ENCODE results near the gene KCNJ9. TPM values are rescaled to one million over a fixed set of nuclear protein-coding genes. Genes with fewer than 3 reads are reported as not detected.

The KCNJ9 gene
- total RNA-seq, 1 experiment from 2014 or later: 0.09 TPM

- no peaks in the 10 kb centered on the region for H3K27me3 ChIP-seq (ENCODE audit: insufficient read depth, low read length)
These were observed 17.7 kb downstream of the KCNJ9 start for GRCh38 chr1:160098852-160099561.

More at GRCh38 chr1:160098852-160099561, 17.7 kb downstream of the KCNJ9 start:
- Mint-ChIP-seq H3K27me3 (ENCODE audit: low read depth) (peaks cover 6% of the 10 kb centered on the region), H3K36me3 (ENCODE audit: insufficient read depth in 1 of 3, low read depth in 3 of 3) (peaks cover 0 to 12% (median 8%) of the 10 kb centered on the region in 3 experiments; a peak in 5 of 7 replicates), H3K4me1 (peaks cover 57 to 63% of the 10 kb centered on the region in 2 experiments), H3K27ac (peak overlapping the region in 1 of 3 experiments; percentile 61; a peak in 2 of 7 replicates), H3K9me3 (no peaks in the 10 kb centered on the region), H3K4me3 (peak overlapping the region; percentile 54 to 68)
- Histone ChIP-seq H4K5ac (ENCODE audit: insufficient read length, low read depth, low read length) (no peak overlapping the region), H3K4me1 (ENCODE audit: insufficient read depth, low read length) (peaks cover 19% of the 10 kb centered on the region), H3K9ac (ENCODE audit: extremely low read depth, insufficient read length, low read length) (peak overlapping the region; percentile 1), H3K9me3 (ENCODE audit: control insufficient read depth, low read depth, low read length) (no peaks in the 10 kb centered on the region), H3K27ac (ENCODE audit: insufficient read length, low read depth, low read length) (no peak overlapping the region), H2AFZ (ENCODE audit: low read length) (no peak overlapping the region), H2BK120ac (ENCODE audit: low read depth, low read length, poor library complexity, severe bottlenecking) (no peak overlapping the region), H2BK20ac (ENCODE audit: low read depth, low read length, poor library complexity, severe bottlenecking) (no peak overlapping the region), H3K23ac (ENCODE audit: insufficient read length, low read depth, low read length) (no peak overlapping the region), H4K8ac (replicated peaks; ENCODE audit: insufficient read length, low read depth, low read length) (no peak overlapping the region), H4K91ac (ENCODE audit: insufficient read length, low read depth, low read length) (no peak overlapping the region), H2BK5ac (ENCODE audit: insufficient read length, low read length) (no peak overlapping the region), H3K14ac (ENCODE audit: insufficient read depth, low read length) (0 out of 2 replicates have a peak overlapping the region, but pooled peaks have one; percentile 3), H2AK5ac (ENCODE audit: insufficient read length, low read length) (no peak overlapping the region), H3K79me2 (ENCODE audit: insufficient read depth, low read length) (peaks cover 3% of the 10 kb centered on the region; the same call in 1 of the 2 replicates), H3K4ac (ENCODE audit: low read depth, low read length) (no peak overlapping the region), H3K79me1 (ENCODE audit: insufficient read depth, low read depth, low read length, poor library complexity, severe bottlenecking) (no peaks in the 10 kb centered on the region), H3K56ac (ENCODE audit: insufficient read length, low read depth, low read length) (no peak overlapping the region), H3K18ac (ENCODE audit: insufficient read length, low read depth, low read length) (no peak overlapping the region), H3K4me2 (ENCODE audit: insufficient read depth, insufficient read length, low read length) (peak overlapping the region; percentile 50), H3T11ph (ENCODE audit: low read length) (no peak overlapping the region), H2BK15ac (ENCODE audit: low read depth, low read length) (no peak overlapping the region), H2BK12ac (ENCODE audit: insufficient read length, low read depth, low read length) (no peak overlapping the region), H4K20me1 (ENCODE audit: control insufficient read depth, insufficient read depth, insufficient read length) (no peaks in the 10 kb centered on the region), H3K23me2 (ENCODE audit: insufficient read length, low read depth, low read length, poor library complexity, severe bottlenecking) (peaks cover 9% of the 10 kb centered on the region)
- peak; percentile 98 for DNase-seq
- TF ChIP-seq, protein P1, sequence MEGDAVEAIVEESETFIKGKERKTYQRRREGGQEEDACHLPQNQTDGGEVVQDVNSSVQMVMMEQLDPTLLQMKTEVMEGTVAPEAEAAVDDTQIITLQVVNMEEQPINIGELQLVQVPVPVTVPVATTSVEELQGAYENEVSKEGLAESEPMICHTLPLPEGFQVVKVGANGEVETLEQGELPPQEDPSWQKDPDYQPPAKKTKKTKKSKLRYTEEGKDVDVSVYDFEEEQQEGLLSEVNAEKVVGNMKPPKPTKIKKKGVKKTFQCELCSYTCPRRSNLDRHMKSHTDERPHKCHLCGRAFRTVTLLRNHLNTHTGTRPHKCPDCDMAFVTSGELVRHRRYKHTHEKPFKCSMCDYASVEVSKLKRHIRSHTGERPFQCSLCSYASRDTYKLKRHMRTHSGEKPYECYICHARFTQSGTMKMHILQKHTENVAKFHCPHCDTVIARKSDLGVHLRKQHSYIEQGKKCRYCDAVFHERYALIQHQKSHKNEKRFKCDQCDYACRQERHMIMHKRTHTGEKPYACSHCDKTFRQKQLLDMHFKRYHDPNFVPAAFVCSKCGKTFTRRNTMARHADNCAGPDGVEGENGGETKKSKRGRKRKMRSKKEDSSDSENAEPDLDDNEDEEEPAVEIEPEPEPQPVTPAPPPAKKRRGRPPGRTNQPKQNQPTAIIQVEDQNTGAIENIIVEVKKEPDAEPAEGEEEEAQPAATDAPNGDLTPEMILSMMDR (conservative IDR thresholded peaks at IDR 0.05): no peak
- WGBS (ENCODE audit: extremely low coverage, insufficient read length, low lambda C conversion rate): no CpG with 5 or more reads among the region's 40 CpGs
